SK-N-SH treated with all-trans-retinoic acid at 6 μM for 48 hours (cell line): ENCODE data around the gene PCYT1B.
"Not testable (repeated sequence)": the region's sequence is repeated elsewhere in the genome, so short reads cannot be mapped to it uniquely, and the experiment has no call there.

Experiments used
- ATAC-seq: fragments of 200-7000 bp; cut with Tn5 transposase; 3 replicates; pipeline ENCODE4 v1.9.1; 2020; ENCODE audit warnings: mild to moderate bottlenecking, moderate library complexity
- ARNTL ChIP-seq: fragments of 450-650 bp; formaldehyde crosslinking; IDR thresholded peaks from 2 replicates; pipeline ENCODE4 v1.5.0; 2020; ENCODE audit warnings: low read depth, mild to moderate bottlenecking, moderate library complexity, borderline replicate concordance
- BACH2 ChIP-seq: fragments of 250-450 bp; sonication (Bioruptor Pico); IDR thresholded peaks from 2 replicates; pipeline ENCODE4 v1.9.0; 2021; ENCODE audit warnings: mild to moderate bottlenecking, borderline replicate concordance
- CREB5 ChIP-seq: fragments of 250-450 bp; sonication (Bioruptor Pico); IDR thresholded peaks from 2 replicates; pipeline ENCODE4 v1.5.1; 2020; ENCODE audit warnings: low read depth, mild to moderate bottlenecking, moderate library complexity
- CSDC2 ChIP-seq: fragments of 250-450 bp; sonication (Bioruptor Pico); IDR thresholded peaks from 2 replicates; pipeline ENCODE4 v1.5.0; 2020; ENCODE audit warnings: mild to moderate bottlenecking, moderate library complexity
- CSRNP3 ChIP-seq: fragments of 250-450 bp; sonication (Bioruptor Pico); IDR thresholded peaks from 2 replicates; pipeline ENCODE4 v1.5.1; 2021; ENCODE audit warnings: mild to moderate bottlenecking, moderate library complexity
- GLIS3 ChIP-seq: fragments of 250-450 bp; sonication (Bioruptor Pico); IDR thresholded peaks from 2 replicates; pipeline ENCODE4 v1.5.0; 2020; ENCODE audit warnings: mild to moderate bottlenecking, moderate library complexity
- ISL1 ChIP-seq: fragments of 250-450 bp; sonication (Bioruptor Pico); IDR thresholded peaks from 2 replicates; pipeline ENCODE4 v2.1.2; 2022; ENCODE audit warnings: mild to moderate bottlenecking, moderate library complexity
- OSR1 ChIP-seq: fragments of 250-450 bp; sonication (Bioruptor Pico); IDR thresholded peaks from 2 replicates; pipeline ENCODE4 v1.8.0; 2022; ENCODE audit warnings: moderate library complexity, mild to moderate bottlenecking, inconsistent platforms
- PATZ1 ChIP-seq: fragments of 250-450 bp; sonication (Bioruptor Pico); IDR thresholded peaks from 2 replicates; pipeline ENCODE4 v1.8.0; 2020; ENCODE audit warnings: mild to moderate bottlenecking, moderate library complexity, borderline replicate concordance
- POU6F1 ChIP-seq: fragments of 250-450 bp; sonication (Bioruptor Pico); IDR thresholded peaks from 2 replicates; pipeline ENCODE4 v1.8.0; 2021; ENCODE audit warnings: low read depth, mild to moderate bottlenecking, moderate library complexity, borderline replicate concordance
- RARB ChIP-seq: fragments of 250-450 bp; sonication (Bioruptor Pico); IDR thresholded peaks from 2 replicates; pipeline ENCODE4 v1.8.0; 2021; ENCODE audit warnings: mild to moderate bottlenecking, moderate library complexity
- SNAI2 ChIP-seq: fragments of 250-450 bp; sonication (Bioruptor Pico); IDR thresholded peaks from 2 replicates; pipeline ENCODE4 v1.5.0; 2020; ENCODE audit warnings: mild to moderate bottlenecking, moderate library complexity
- TCF4 ChIP-seq: fragments of 250-450 bp; sonication (Bioruptor Pico); IDR thresholded peaks from 2 replicates; pipeline ENCODE4 v1.8.0; 2021; ENCODE audit warnings: mild to moderate bottlenecking, moderate library complexity, borderline replicate concordance
- TOX ChIP-seq: fragments of 250-450 bp; sonication (Bioruptor Pico); IDR thresholded peaks from 2 replicates; pipeline ENCODE4 v1.8.0; 2021; ENCODE audit warnings: mild to moderate bottlenecking, moderate library complexity, borderline replicate concordance
- ZC3H10 ChIP-seq: fragments of 250-450 bp; sonication (Bioruptor Pico); IDR thresholded peaks from 2 replicates; pipeline ENCODE4 v1.5.1; 2021; ENCODE audit warnings: mild to moderate bottlenecking, moderate library complexity
- ZFP30 ChIP-seq: fragments of 450-650 bp; formaldehyde crosslinking; IDR thresholded peaks from 2 replicates; pipeline ENCODE4 v1.5.0; 2022; ENCODE audit warnings: mild to moderate bottlenecking, moderate library complexity
- ZNF70 ChIP-seq: fragments of 450-650 bp; formaldehyde crosslinking; IDR thresholded peaks from 2 replicates; pipeline ENCODE4 v1.5.0; 2020; ENCODE audit warnings: mild to moderate bottlenecking, moderate library complexity
- ZNF8 ChIP-seq: fragments of 450-650 bp; formaldehyde crosslinking; IDR thresholded peaks from 2 replicates; pipeline ENCODE4 v1.5.0; 2020; ENCODE audit warnings: mild to moderate bottlenecking, moderate library complexity

PCYT1B gene

GRCh38 chrX:24659646-24660045 is 12.5 kb upstream of the PCYT1B start:
- ATAC-seq, result no peak

GRCh38 chrX:24659106-24659505 is 12.0 kb upstream of the PCYT1B start:
- no peak for ATAC-seq
- no peak for TF ChIP-seq ZNF8 (CRISPR knock-in tag)
- TF ChIP-seq ISL1, result peak; percentile 77

More at GRCh38 chrX:24659646-24660045, 12.5 kb upstream of the PCYT1B start:
- no peak for TF ChIP-seq ZNF70 (CRISPR knock-in tag)
- TF ChIP-seq ARNTL (CRISPR knock-in tag), result no peak
- TF ChIP-seq RARB (CRISPR knock-in tag), result no peak

GRCh38 chrX:24658421-24658820 is 11.3 kb upstream of the PCYT1B start:
- ATAC-seq, result no peak
- TF ChIP-seq BACH2 (CRISPR knock-in tag) (no peak), CSDC2 (CRISPR knock-in tag) (no peak), CSRNP3 (CRISPR knock-in tag) (no peak), PATZ1 (CRISPR knock-in tag) (no peak), RARB (CRISPR knock-in tag) (no peak), ARNTL (CRISPR knock-in tag) (no peak), OSR1 (CRISPR knock-in tag) (no peak), SNAI2 (CRISPR knock-in tag) (no peak), TOX (CRISPR knock-in tag) (no peak)
- TF ChIP-seq, all 23 proteins: peak for 0

GRCh38 chrX:24657671-24658386 is 10.7 kb upstream of the PCYT1B start:
- ATAC-seq, result no peak
- TF ChIP-seq CSDC2 (CRISPR knock-in tag) (no peak), ZNF8 (CRISPR knock-in tag) (no peak), PATZ1 (CRISPR knock-in tag) (no peak), TCF4 (CRISPR knock-in tag) (no peak), CREB5 (no peak), RARB (CRISPR knock-in tag) (no peak), ZC3H10 (CRISPR knock-in tag) (no peak), GLIS3 (no peak), ZFP30 (CRISPR knock-in tag) (no peak)

- ATAC-seq, result not testable (repeated sequence)
Observed at GRCh38 chrX:24655679-24656078, 8.5 kb upstream of the PCYT1B start.

- TF ChIP-seq ZC3H10 (CRISPR knock-in tag) (no peak), GLIS3 (no peak), BACH2 (CRISPR knock-in tag) (no peak), PATZ1 (CRISPR knock-in tag) (no peak), POU6F1 (CRISPR knock-in tag) (no peak), ISL1 (no peak), CREB5 (no peak), ZNF8 (CRISPR knock-in tag) (no peak), OSR1 (CRISPR knock-in tag) (no peak), RARB (CRISPR knock-in tag) (no peak)
- no peak for ATAC-seq
Observed at GRCh38 chrX:24651783-24652182, 4.6 kb upstream of the PCYT1B start.
